ENCODE measurements around the gene ADCY10.

DNA sequence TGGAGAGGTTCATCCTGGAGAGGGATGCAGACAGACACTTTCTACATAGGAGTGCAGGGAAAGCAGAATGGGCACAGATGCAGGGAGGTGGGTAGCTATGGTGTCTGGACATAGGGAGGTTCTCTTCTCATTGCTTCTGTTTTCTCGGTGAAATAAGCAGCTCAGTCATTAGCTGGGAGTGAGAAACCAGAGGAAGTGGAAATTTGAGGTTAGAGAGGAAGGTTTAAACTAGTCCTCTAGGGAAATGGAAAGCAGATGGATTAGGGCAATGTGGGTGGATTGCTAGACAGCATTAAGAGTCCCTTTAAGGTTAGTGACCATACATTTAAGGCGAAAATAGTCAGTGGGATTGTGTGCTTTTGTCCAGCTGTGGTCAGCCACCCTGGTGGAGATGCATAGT is 152.5 kb downstream of the ADCY10 start:
- no peak for TF ChIP-seq POLR2A (IDR thresholded peaks at IDR 0.05)
- TF ChIP-seq, protein P1, sequence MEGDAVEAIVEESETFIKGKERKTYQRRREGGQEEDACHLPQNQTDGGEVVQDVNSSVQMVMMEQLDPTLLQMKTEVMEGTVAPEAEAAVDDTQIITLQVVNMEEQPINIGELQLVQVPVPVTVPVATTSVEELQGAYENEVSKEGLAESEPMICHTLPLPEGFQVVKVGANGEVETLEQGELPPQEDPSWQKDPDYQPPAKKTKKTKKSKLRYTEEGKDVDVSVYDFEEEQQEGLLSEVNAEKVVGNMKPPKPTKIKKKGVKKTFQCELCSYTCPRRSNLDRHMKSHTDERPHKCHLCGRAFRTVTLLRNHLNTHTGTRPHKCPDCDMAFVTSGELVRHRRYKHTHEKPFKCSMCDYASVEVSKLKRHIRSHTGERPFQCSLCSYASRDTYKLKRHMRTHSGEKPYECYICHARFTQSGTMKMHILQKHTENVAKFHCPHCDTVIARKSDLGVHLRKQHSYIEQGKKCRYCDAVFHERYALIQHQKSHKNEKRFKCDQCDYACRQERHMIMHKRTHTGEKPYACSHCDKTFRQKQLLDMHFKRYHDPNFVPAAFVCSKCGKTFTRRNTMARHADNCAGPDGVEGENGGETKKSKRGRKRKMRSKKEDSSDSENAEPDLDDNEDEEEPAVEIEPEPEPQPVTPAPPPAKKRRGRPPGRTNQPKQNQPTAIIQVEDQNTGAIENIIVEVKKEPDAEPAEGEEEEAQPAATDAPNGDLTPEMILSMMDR (IDR thresholded peaks at IDR 0.05) = no peak
